Raji (cell line): ENCODE data around the gene COX20.

Experiments
- POLR2A ChIP-seq: IDR thresholded peaks from 2 replicates; pipeline ENCODE4 v1.6.1; 2011; ENCODE audit warnings: low read depth, low read length, control low read depth; ENCODE audit not compliant: insufficient read depth

The COX20 gene

GRCh38 chr1:244835276-244836134 is at the start of gene COX20:
Gene COX20, plus strand, starts transcription at chr1:244835658. Its CDS starts 57 bp downstream, at chr1:244835715.
- peak; percentile 86 for TF ChIP-seq POLR2A

GRCh38 chr1:244788493-244789275 is 46.8 kb upstream of the COX20 start:
- no peak for TF ChIP-seq POLR2A

- TF ChIP-seq POLR2A: no peak
Measured at GRCh38 chr1:244789276-244789580, 46.2 kb upstream of the COX20 start.

GRCh38 chr1:244789731-244790130 is 45.7 kb upstream of the COX20 start:
- TF ChIP-seq POLR2A: no peak

- TF ChIP-seq POLR2A: no peak
Measured at GRCh38 chr1:244791061-244791460, 44.4 kb upstream of the COX20 start.

- TF ChIP-seq POLR2A: no peak
Measured at GRCh38 chr1:244792188-244792850, 43.1 kb upstream of the COX20 start.

GRCh38 chr1:244794071-244794470 is 41.4 kb upstream of the COX20 start:
- TF ChIP-seq POLR2A: no peak

- TF ChIP-seq POLR2A: no peak
Measured at GRCh38 chr1:244796719-244797406, 38.6 kb upstream of the COX20 start.

GRCh38 chr1:244800821-244801220 is 34.6 kb upstream of the COX20 start:
- no peak for TF ChIP-seq POLR2A

- TF ChIP-seq POLR2A: no peak
Measured at GRCh38 chr1:244801246-244801645, 34.2 kb upstream of the COX20 start.

- TF ChIP-seq POLR2A: no peak
Measured at GRCh38 chr1:244802041-244802440, 33.4 kb upstream of the COX20 start.

GRCh38 chr1:244802556-244803239 is 32.8 kb upstream of the COX20 start:
- no peak for TF ChIP-seq POLR2A

GRCh38 chr1:244804841-244805240 is 30.6 kb upstream of the COX20 start:
- TF ChIP-seq POLR2A: no peak

- TF ChIP-seq POLR2A: no peak
Measured at GRCh38 chr1:244807138-244807537, 28.3 kb upstream of the COX20 start.
